HG02970 (cell line): ENCODE results near the gene GPRC5A.

Experiments
- ATAC-seq: cut with Tn5 transposase; IDR thresholded peaks from one replicate; pipeline ENCODE4 v1.9.1; 2021; ENCODE audit warnings: mild to moderate bottlenecking, moderate library complexity, moderate number of reproducible peaks; ENCODE audit not compliant: unreplicated experiment, low FRiP score

Gene GPRC5A

GRCh38 chr12:12883369-12884001 lies 7.9 kb upstream of the GPRC5A start:
- ATAC-seq = no peak

GRCh38 chr12:12885096-12885792 lies 6.1 kb upstream of the GPRC5A start:
- ATAC-seq = no peak

- no peak for ATAC-seq
These were observed 3.9 kb upstream of the GPRC5A start for GRCh38 chr12:12887471-12887870.

GRCh38 chr12:12889701-12890100 lies 1.7 kb upstream of the GPRC5A start:
- ATAC-seq = no peak

GRCh38 chr12:12890543-12891079 lies 751 bp upstream of the GPRC5A start:
- no peak for ATAC-seq

- no peak for ATAC-seq
These were observed 556 bp downstream of the GPRC5A start for GRCh38 chr12:12891881-12892355.

- no peak for ATAC-seq
These were observed 1.3 kb downstream of the GPRC5A start for GRCh38 chr12:12892681-12893141.

GRCh38 chr12:12893438-12893837 lies 2.1 kb downstream of the GPRC5A start:
- no peak for ATAC-seq

- no peak for ATAC-seq
These were observed 4.9 kb downstream of the GPRC5A start for GRCh38 chr12:12896260-12896659.

- no peak for ATAC-seq
These were observed 5.9 kb downstream of the GPRC5A start for GRCh38 chr12:12897302-12897701.

GRCh38 chr12:12898136-12898717 lies 6.9 kb downstream of the GPRC5A start:
- no peak for ATAC-seq

GRCh38 chr12:12898911-12899511 lies 7.6 kb downstream of the GPRC5A start:
- no peak for ATAC-seq

- no peak for ATAC-seq
These were observed 8.4 kb downstream of the GPRC5A start for GRCh38 chr12:12899530-12900380.

GRCh38 chr12:12900786-12901157 lies 9.4 kb downstream of the GPRC5A start:
- ATAC-seq = no peak

- no peak for ATAC-seq
These were observed 9.9 kb downstream of the GPRC5A start for GRCh38 chr12:12901158-12901791.

GRCh38 chr12:12902036-12902435 lies 10.7 kb downstream of the GPRC5A start:
- no peak for ATAC-seq

GRCh38 chr12:12903642-12904609 lies 12.6 kb downstream of the GPRC5A start:
- ATAC-seq = no peak

- no peak for ATAC-seq
These were observed 16.2 kb downstream of the GPRC5A start for GRCh38 chr12:12907552-12907951.
